SK-N-SH (cell line): ENCODE results near the gene KCNQ4. TPM values are rescaled to one million over a fixed set of nuclear protein-coding genes. Genes with fewer than 3 reads are reported as not detected.

Experiments used
- CTCF ChIA-PET: fragments of 300-600, 350-600 bp; formaldehyde crosslinking; extraction: SDS; loops from one replicate; lab custom pipeline; 2021; lab: Yijun Ruan, JAX
- POLR2A ChIA-PET: fragments of 350-600 bp; sonication (Branson Sonifier 250); formaldehyde crosslinking; extraction: SDS; loops from one replicate; lab custom pipeline; 2020; ENCODE audit warnings: antibody characterized with exemption, inconsistent platforms; lab: Yijun Ruan, JAX
- DNase-seq: peaks from one replicate; pipeline ENCODE4 v3.0.0; 2012
- H2AFZ ChIP-seq: fragments of 200-600 bp; sonication (generic); 2 replicates; pipeline ENCODE4 v1.8.1; 2016; ENCODE audit warnings: antibody characterized with exemption, mild to moderate bottlenecking, low read depth
- H3F3A ChIP-seq: fragments of 200-600 bp; sonication (generic); replicated peaks from 2 replicates; pipeline ENCODE3; 2016; ENCODE audit warnings: antibody characterized with exemption, mild to moderate bottlenecking; ENCODE audit not compliant: insufficient read depth
- H3K27ac ChIP-seq, 2 experiments: fragments of 200-500 bp in 1 of 2; fragments of 200-600 bp in 1 of 2; sonication (Bioruptor generic) in 1 of 2; sonication (generic), shearing (Covaris generic) in 1 of 2; 2 replicates each; pipeline versions ENCODE4 v1.5.1 to v1.6.1; 2014 to 2016; ENCODE audit warnings: low read depth in 2 of 2, inconsistent platforms in 1 of 2, low read length in 1 of 2, mild to moderate bottlenecking in 1 of 2, mixed read lengths in 1 of 2
- H3K27me3 ChIP-seq: fragments of 200-600 bp; sonication (generic), shearing (Covaris generic); 2 replicates; pipeline ENCODE4 v1.6.1; 2016; ENCODE audit warnings: mixed run types; ENCODE audit not compliant: insufficient read depth
- H3K36me3 ChIP-seq, 2 experiments: fragments of 200-500 bp in 1 of 2; fragments of 200-600 bp in 1 of 2; sonication (Bioruptor generic) in 1 of 2; sonication (generic) in 1 of 2; replicated peaks in 1 of 2; 2 replicates each; pipeline versions ENCODE3 to v1.5.1; 2014 to 2016; ENCODE audit warnings: low read length in 1 of 2, mild to moderate bottlenecking in 1 of 2; ENCODE audit not compliant: insufficient read depth in 2 of 2, control insufficient read depth in 1 of 2
- H3K4me1 ChIP-seq, 2 experiments: fragments of 200-500 bp in 1 of 2; fragments of 200-600 bp in 1 of 2; sonication (Bioruptor generic) in 1 of 2; sonication (generic), shearing (Covaris generic) in 1 of 2; 2 replicates each; pipeline versions ENCODE4 v1.5.1 to v1.6.1; 2014 to 2016; ENCODE audit warnings: low read depth in 1 of 2, low read length in 1 of 2, mixed run types in 1 of 2; ENCODE audit not compliant: insufficient read depth in 2 of 2, control insufficient read depth in 1 of 2
- H3K4me2 ChIP-seq: fragments of 200-600 bp; sonication (generic), shearing (Covaris generic); 2 replicates; pipeline ENCODE4 v1.6.1; 2017; ENCODE audit warnings: mixed run types
- H3K4me3 ChIP-seq, 2 experiments: fragments of 200-500 bp in 1 of 2; fragments of 200-600 bp in 1 of 2; sonication (Bioruptor generic) in 1 of 2; sonication (generic), shearing (Covaris generic) in 1 of 2; 2 replicates each; pipeline versions ENCODE4 v1.5.1 to v1.8.1; 2014 to 2016; ENCODE audit warnings: low read depth in 2 of 2, inconsistent platforms in 1 of 2, low read length in 1 of 2, mild to moderate bottlenecking in 1 of 2, mixed read lengths in 1 of 2, moderate library complexity in 1 of 2
- H3K79me2 ChIP-seq: fragments of 200-600 bp; sonication (generic); 2 replicates; pipeline ENCODE4 v1.8.1; 2017; ENCODE audit warnings: mild to moderate bottlenecking; ENCODE audit not compliant: insufficient read depth
- H3K9ac ChIP-seq: fragments of 200-600 bp; sonication (generic); 2 replicates; pipeline ENCODE4 v1.6.1; 2017; ENCODE audit warnings: mixed run types
- H3K9me2 ChIP-seq: fragments of 200-600 bp; sonication (generic); 2 replicates; pipeline ENCODE4 v1.6.1; 2017; ENCODE audit warnings: mixed run types
- H3K9me3 ChIP-seq: fragments of 200-600 bp; sonication (generic); 2 replicates; pipeline ENCODE4 v1.6.1; 2017; ENCODE audit warnings: mixed run types, mild to moderate bottlenecking, moderate library complexity
- H4K20me1 ChIP-seq: fragments of 200-600 bp; sonication (generic); 2 replicates; pipeline ENCODE4 v1.6.1; 2017; ENCODE audit warnings: mild to moderate bottlenecking, mixed run types; ENCODE audit not compliant: insufficient read depth
- CHD2 ChIP-seq: fragments of 150-350 bp; IDR thresholded peaks from 2 replicates; pipeline ENCODE4 v1.6.1; 2018; ENCODE audit warnings: low read length; ENCODE audit not compliant: partially characterized antibody
- CTCF ChIP-seq: fragments of 200-600 bp; sonication (generic); IDR thresholded peaks from 2 replicates; pipeline ENCODE4 v1.6.1; 2017; ENCODE audit warnings: antibody characterized with exemption, mild to moderate bottlenecking, moderate library complexity
- ELF1 ChIP-seq: IDR thresholded peaks from 2 replicates; pipeline ENCODE4 v1.4.0; 2012
- FOSL2 ChIP-seq: IDR thresholded peaks from 2 replicates; pipeline ENCODE4 v1.4.0; 2012; ENCODE audit warnings: low read depth, mild to moderate bottlenecking, moderate library complexity, borderline replicate concordance
- FOXM1 ChIP-seq: IDR thresholded peaks from 2 replicates; pipeline ENCODE4 v1.4.0; 2012; ENCODE audit warnings: low read depth, mild to moderate bottlenecking
- GABPA ChIP-seq: IDR thresholded peaks from 2 replicates; pipeline ENCODE4 v1.4.0; 2012; ENCODE audit warnings: low read depth, mild to moderate bottlenecking
- IRF3 ChIP-seq: fragments of 150-350 bp; IDR thresholded peaks from 2 replicates; pipeline ENCODE4 v1.6.1; 2016; ENCODE audit warnings: mild to moderate bottlenecking, low read depth, low read length
- MXI1 ChIP-seq: IDR thresholded peaks from 2 replicates; pipeline ENCODE4 v1.6.1; 2012; ENCODE audit warnings: mild to moderate bottlenecking, low read depth, low read length, improper control_type of control experiment
- NFIC ChIP-seq: IDR thresholded peaks from 2 replicates; pipeline ENCODE4 v1.4.0; 2012; ENCODE audit warnings: borderline replicate concordance
- RAD21 ChIP-seq: IDR thresholded peaks from 2 replicates; pipeline ENCODE4 v1.6.1; 2012; ENCODE audit warnings: mild to moderate bottlenecking, low read length
- RCOR1 ChIP-seq: fragments of 150-350 bp; IDR thresholded peaks from 2 replicates; pipeline ENCODE4 v1.6.1; 2017; ENCODE audit warnings: antibody characterized with exemption, low read length
- REST ChIP-seq: IDR thresholded peaks from 2 replicates; pipeline ENCODE4 v1.6.1; 2012; ENCODE audit warnings: mild to moderate bottlenecking, low read depth, low read length, moderate library complexity
- RFX5 ChIP-seq: IDR thresholded peaks from 2 replicates; pipeline ENCODE4 v1.6.1; 2012; ENCODE audit warnings: mild to moderate bottlenecking, improper control_type of control experiment, low read length
- RXRA ChIP-seq: IDR thresholded peaks from 2 replicates; pipeline ENCODE4 v1.4.0; 2012; ENCODE audit warnings: low read depth, mild to moderate bottlenecking, borderline replicate concordance
- SIN3A ChIP-seq: IDR thresholded peaks from 2 replicates; pipeline ENCODE4 v1.6.1; 2012; ENCODE audit warnings: low read depth, mild to moderate bottlenecking, low read length, moderate library complexity, borderline replicate concordance
- TEAD4 ChIP-seq: IDR thresholded peaks from 2 replicates; pipeline ENCODE4 v1.4.0; 2012; ENCODE audit warnings: mild to moderate bottlenecking, borderline replicate concordance; ENCODE audit not compliant: insufficient read depth
- USF1 ChIP-seq: IDR thresholded peaks from 2 replicates; pipeline ENCODE4 v1.4.0; 2012; ENCODE audit warnings: low read depth, borderline replicate concordance
- USF2 ChIP-seq: fragments of 150-350 bp; IDR thresholded peaks from 2 replicates; pipeline ENCODE4 v1.6.1; 2017; ENCODE audit warnings: antibody characterized with exemption, low read length, low read depth, borderline replicate concordance
- WGBS: methylation state at CpG from one replicate; pipeline ENCODE4 v1.1.6; 2017; ENCODE audit warnings: low lambda C conversion rate; 5-methylcytosine and 5-hydroxymethylcytosine counted together
- polyA plus RNA-seq, 3 experiments: library from polyadenylated mRNA; depleted of rRNA; stranded (reverse); fragments of >200 nt; gene quantifications; 2 replicates each; pipeline ENCODE4 v1.2.3, GENCODE V29; 2012

Gene KCNQ4
- polyA plus RNA-seq, 1 of the 3 experiments (the other 2 are of a cell fraction) = 0.15 TPM

- TF ChIP-seq IRF3 = no peak
- TF ChIP-seq RAD21 = no peak
- no peak; the same call in 1 of the 2 replicates for TF ChIP-seq CTCF
- no peak for TF ChIP-seq MXI1
- TF ChIP-seq RCOR1 = no peak
- no peak for TF ChIP-seq USF1
- no peak for TF ChIP-seq NFIC
Observed at GRCh38 chr1:40782371-40782956, 1.1 kb upstream of the KCNQ4 start (continued).

GRCh38 chr1:40784141-40784770, 669 bp downstream of the KCNQ4 start:
- POLR2A ChIA-PET = no interaction called here
- no peaks in the 10 kb centered on the region for H3K9me2 ChIP-seq
- peak overlapping the region in 1 of 2 experiments; percentile 37; a peak in 2 of 4 replicates for H3K4me3 ChIP-seq
- no peak overlapping the region for H3K27ac ChIP-seq
- WGBS = 57% methylated on average over 43 of the region's 63 CpGs
- no peaks in the 10 kb centered on the region for H3K36me3 ChIP-seq
- no peak for TF ChIP-seq REST
- no peak for TF ChIP-seq CHD2
- no peak for TF ChIP-seq CTCF
- no peak for TF ChIP-seq FOXM1
- no peak for TF ChIP-seq SIN3A
- no peak for TF ChIP-seq USF2
- TF ChIP-seq MXI1 = no peak
- no peak for TF ChIP-seq NFIC
- TF ChIP-seq RXRA = no peak
- no peak for TF ChIP-seq RFX5
- no peak for TF ChIP-seq TEAD4
- no peak for TF ChIP-seq GABPA
- TF ChIP-seq FOSL2 = no peak
- no peak for TF ChIP-seq ELF1
- no peak overlapping the region for H3K4me2 ChIP-seq
- peaks cover 0 to 7% of the 10 kb centered on the region in 2 experiments; a peak in 1 of 4 replicates for H3K4me1 ChIP-seq
- no peaks in the 10 kb centered on the region for H3F3A ChIP-seq
- H4K20me1 ChIP-seq = no peaks in the 10 kb centered on the region
- no peaks in the 10 kb centered on the region for H3K79me2 ChIP-seq
- DNase-seq = peak; percentile 83
- H3K27me3 ChIP-seq = no peaks in the 10 kb centered on the region
- CTCF ChIA-PET = interaction anchor here (1.4 to 1.9 kb wide), 3 partner anchors 10 to 66 kb away, joined by 3 to 14 read pairs (median 6); no protein-coding TSS in a partner anchor
- H2AFZ ChIP-seq = no peak overlapping the region
- no peaks in the 10 kb centered on the region for H3K9me3 ChIP-seq
- no peak overlapping the region for H3K9ac ChIP-seq
